ENCODE measurements around the gene GPR156. TPM values are rescaled to one million over a fixed set of nuclear protein-coding genes. Genes with fewer than 3 reads are reported as not detected.
A peak's percentile ranks its signal among the peaks of the same experiment; 100 is the strongest.
"Not testable (repeated sequence)": the region's sequence is repeated elsewhere in the genome, so short reads cannot be mapped to it uniquely, and the experiment has no call there.

GPR156 gene
- polyA plus RNA-seq, 10 donors, result 0.88 to 2.2 (median 1.2) TPM

- peak in 1 of 3 donors; percentile 47 for DNase-seq
These were observed 122.6 kb downstream of the GPR156 start for GRCh38 chr3:120162400-120162799.

DNA sequence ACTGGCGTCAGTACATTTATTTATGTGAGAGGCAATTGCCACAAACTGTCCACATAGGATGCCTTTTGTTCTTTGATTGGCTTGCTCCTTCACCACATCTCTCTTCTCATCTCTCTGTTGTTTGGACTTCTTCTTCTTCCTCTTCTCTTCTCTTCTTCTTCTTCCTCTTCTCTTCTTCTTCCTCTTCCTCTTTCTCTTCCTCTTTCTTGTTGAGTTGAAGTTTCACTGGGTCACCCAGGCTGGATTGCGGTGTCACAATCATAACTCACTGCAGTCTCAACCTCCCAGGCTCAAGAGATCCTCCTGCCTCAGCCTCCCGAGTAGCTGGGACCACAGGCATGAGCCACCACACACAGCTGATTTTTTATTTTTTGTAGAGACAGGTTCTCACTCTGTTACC is 123.1 kb downstream of the GPR156 start:
- no peak for DNase-seq

GRCh38 chr3:120160050-120160449 is 125.0 kb downstream of the GPR156 start:
- DNase-seq, result peak in 1 of 3 donors; percentile 96

- DNase-seq, result no peak
These were observed 127.3 kb downstream of the GPR156 start for GRCh38 chr3:120157681-120158080.

- no peak for DNase-seq
These were observed 127.9 kb downstream of the GPR156 start for GRCh38 chr3:120157113-120157512.

- DNase-seq, result no peak
These were observed 128.3 kb downstream of the GPR156 start for GRCh38 chr3:120156699-120157098.

GRCh38 chr3:120155694-120156093 is 129.3 kb downstream of the GPR156 start:
- not testable (repeated sequence) for DNase-seq

DNA sequence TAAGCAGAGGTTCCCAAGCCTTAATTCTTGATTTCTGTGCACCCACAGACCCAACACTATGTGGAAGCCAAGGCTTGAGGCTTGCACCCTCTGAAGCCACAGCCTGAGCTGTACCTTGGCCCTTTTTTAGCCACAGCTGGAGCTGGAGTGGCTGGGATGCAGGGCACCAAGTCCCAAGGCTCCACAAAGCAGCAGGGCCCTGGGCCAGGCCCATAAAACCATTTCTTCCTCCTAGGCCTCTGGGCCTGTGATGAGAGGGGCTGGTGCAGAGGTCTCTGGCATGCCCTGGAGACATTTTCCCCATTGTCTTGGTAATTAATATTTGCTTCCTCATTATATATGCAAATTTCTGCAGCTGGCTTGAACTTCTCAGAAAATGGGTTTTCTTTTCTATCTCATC is 129.9 kb downstream of the GPR156 start:
- DNase-seq, result no peak

- DNase-seq, result peak in 1 of 3 donors; percentile 65
These were observed 131.7 kb downstream of the GPR156 start for GRCh38 chr3:120153294-120153693.

GRCh38 chr3:120151791-120152190 is 133.2 kb downstream of the GPR156 start:
- DNase-seq, result no peak

GRCh38 chr3:120148187-120148949 is 136.7 kb downstream of the GPR156 start:
- no peak for DNase-seq

- DNase-seq, result no peak
These were observed 137.8 kb downstream of the GPR156 start for GRCh38 chr3:120147072-120147871.

DNA sequence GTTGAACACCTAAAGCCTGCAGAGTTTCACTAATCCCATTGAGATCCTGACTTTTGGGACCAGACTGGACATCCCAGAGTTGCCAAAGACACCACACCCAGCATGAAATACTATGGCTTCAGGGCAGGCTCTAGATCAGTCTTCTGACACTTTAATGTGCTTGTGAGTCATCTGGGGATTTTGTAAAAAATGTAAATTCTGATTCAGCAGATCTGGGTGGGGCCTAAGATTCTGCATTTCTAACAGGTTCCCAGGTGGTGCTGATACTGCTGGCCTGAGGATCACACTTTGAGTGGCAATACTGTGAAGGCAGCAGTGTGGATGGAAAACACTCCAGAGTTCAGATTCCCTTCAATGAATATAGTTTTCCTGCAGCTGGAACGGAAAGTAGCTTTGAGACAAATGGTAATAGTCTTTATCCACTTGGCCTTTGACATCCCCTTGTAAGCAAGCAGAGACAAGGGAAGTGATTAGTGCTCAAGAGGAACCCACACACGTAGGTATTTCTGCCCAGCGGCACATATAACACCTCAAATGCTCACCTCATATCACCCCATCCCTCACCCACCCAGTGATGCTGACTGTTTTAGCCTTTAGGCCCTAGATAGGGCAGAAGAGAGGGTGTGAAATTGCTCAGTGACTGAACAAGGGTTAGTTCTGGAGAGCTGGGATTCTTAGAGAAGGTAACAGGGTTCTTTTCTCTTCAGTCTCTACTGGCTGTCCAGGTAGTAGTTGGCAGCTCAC is 139.3 kb downstream of the GPR156 start:
- no peak for DNase-seq

GRCh38 chr3:120144267-120144666 is 140.8 kb downstream of the GPR156 start:
- peak in 1 of 3 donors; percentile 23 for DNase-seq

- no peak for DNase-seq
These were observed 141.3 kb downstream of the GPR156 start for GRCh38 chr3:120143676-120144075.

GRCh38 chr3:120142236-120142635 is 142.8 kb downstream of the GPR156 start:
- DNase-seq, result no peak

GRCh38 chr3:120140098-120140742 is 144.8 kb downstream of the GPR156 start:
- no peak for DNase-seq

DNA sequence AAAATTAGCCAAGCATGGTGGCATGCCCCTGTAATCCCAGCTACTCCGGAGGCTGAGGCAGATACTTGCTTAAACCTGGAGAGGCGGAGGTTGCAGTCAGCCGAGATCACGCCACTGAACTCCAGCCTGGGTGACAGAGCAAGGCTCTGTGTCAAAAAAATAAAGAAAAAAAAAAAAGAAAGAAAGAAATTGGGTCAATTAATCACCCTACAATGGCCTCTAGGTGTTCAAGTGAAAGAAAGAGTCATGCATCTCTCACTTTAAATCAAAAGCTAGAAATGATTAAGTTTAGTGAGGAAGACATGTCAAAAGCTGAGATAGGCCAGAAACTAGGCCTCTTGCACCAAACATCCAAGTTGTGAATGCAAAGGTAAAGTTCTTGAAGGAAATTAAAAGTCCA is 145.9 kb downstream of the GPR156 start:
- no peak for DNase-seq

DNA sequence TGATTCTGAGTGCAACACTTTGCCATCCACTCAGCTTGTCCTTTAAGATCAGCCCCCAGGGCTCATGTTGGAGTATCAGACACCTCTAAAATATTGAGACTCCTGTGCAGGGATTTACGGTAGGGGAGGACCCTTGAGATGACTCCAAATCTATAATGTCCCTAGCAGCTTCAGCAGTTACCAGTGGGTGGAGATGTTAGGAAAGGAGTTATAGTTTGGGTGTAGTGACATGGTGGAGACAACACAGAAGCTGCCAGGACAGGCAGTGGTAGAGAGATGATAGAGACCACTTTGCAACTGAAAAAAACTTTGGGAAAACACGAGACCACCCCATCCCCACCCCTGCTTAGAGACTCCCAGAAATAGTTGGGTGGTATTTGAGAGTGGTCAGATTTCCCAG is 147.5 kb downstream of the GPR156 start:
- no peak for DNase-seq

DNA sequence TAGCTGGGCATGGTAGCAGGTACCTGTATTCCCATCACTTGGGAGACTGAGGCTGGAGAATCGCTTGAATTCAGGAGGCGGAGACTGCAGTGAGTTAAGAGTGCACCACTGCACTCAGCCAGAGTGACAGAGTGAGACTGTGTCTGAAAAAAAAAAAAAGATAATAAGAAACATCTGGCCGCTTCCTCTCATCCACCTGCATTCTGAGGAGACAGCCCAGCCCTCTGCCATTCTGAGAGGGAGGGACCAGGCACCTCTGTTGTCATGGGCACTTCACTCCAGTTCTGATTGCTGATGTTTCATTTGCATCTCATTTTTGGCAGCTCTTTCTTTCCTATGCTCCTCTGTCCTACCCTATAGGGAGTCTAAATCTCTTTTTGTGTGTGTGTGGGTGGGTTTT is 154.4 kb downstream of the GPR156 start:
- no peak for DNase-seq

DNA sequence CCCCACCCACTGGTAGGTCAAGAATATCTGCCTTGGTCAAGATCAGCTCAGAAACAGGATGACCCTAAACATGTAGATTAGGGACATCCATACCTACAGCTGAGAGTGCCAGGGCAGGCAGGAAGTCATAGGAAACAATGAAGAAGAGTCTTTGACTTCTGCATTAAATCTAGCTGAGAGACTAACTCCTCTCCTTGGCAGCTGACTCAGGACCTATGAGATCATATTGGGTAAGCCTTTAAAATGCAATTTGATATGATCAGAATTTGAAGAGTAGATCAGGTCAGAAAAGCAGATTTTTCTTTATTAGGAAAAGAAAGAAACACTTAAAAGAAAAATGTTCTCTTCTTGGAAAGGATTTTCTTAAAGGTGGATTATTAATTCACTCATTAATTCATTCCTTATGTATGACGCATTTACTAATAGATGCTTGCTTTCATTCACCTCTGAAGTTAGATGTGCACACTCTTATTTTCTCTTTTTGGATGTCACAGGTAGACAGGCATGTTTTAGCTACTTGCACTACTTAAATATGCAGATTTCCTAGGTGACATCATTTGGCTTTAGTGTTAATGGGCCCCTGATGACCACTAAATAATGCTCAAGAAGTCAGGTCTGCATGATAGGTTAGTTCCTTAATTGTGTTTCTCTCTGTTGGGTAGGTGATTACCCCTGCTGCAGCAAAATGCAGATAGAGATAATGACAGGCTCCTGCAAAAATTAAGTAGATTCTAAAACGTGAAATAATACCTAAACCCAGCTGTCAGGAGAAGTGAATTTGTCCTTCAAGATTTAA is 155.1 kb downstream of the GPR156 start:
- DNase-seq, result no peak

All from muscle of back (tissue), 11 donors.